BLaER1 treated with 17β-estradiol and CSF1 and Interleukin-3, amounts not matched to agents 10 nM and 100 nM (cell line): ENCODE results near the gene MYOG.

Source experiments
- H3K27ac ChIP-seq, 11 experiments: shearing (Covaris generic); formaldehyde crosslinking; 2 replicates each; pipeline ENCODE4 v1.8.1; 2022
- H3K27me3 ChIP-seq, 11 experiments: shearing (Covaris generic); formaldehyde crosslinking; 2 replicates each; pipeline ENCODE4 v1.8.1; 2022
- H3K36me3 ChIP-seq, 11 experiments: shearing (Covaris generic); formaldehyde crosslinking; 2 replicates each; pipeline ENCODE4 v1.8.1; 2022
- H3K4me1 ChIP-seq, 10 experiments: shearing (Covaris generic); formaldehyde crosslinking; 2 replicates each; pipeline ENCODE4 v1.8.1; 2022
- H3K4me2 ChIP-seq, 11 experiments: shearing (Covaris generic); formaldehyde crosslinking; 2 replicates each; pipeline ENCODE4 v1.8.1; 2022
- H3K4me3 ChIP-seq, 10 experiments: shearing (Covaris generic); formaldehyde crosslinking; 2 replicates each; pipeline ENCODE4 v1.8.1; 2022
- H3K9ac ChIP-seq, 11 experiments: shearing (Covaris generic); formaldehyde crosslinking; 2 replicates each; pipeline ENCODE4 v1.8.1; 2022
- H3K9me3 ChIP-seq, 11 experiments: shearing (Covaris generic); formaldehyde crosslinking; replicated peaks in 1 of 11; 2 replicates each; pipeline ENCODE4 v1.8.1; 2022
- H4K20me1 ChIP-seq, 11 experiments: shearing (Covaris generic); formaldehyde crosslinking; 2 replicates each; pipeline ENCODE4 v1.8.1; 2022
- Cebpa-rat ChIP-seq, 11 experiments: shearing (Covaris generic); IDR thresholded peaks; 2 replicates each; pipeline ENCODE4 v1.8.1; 2022

Gene MYOG

GRCh38 chr1:203103829-203104495, 18.1 kb upstream of the MYOG start:
- no peak overlapping the region for H3K9ac ChIP-seq
- H3K27me3 ChIP-seq = no peaks in the 10 kb centered on the region
- H4K20me1 ChIP-seq = no peaks in the 10 kb centered on the region
- H3K27ac ChIP-seq = peak overlapping the region in 2 of 11 experiments; percentile 33 to 39; a peak in 1 of 22 replicates
- H3K4me3 ChIP-seq = no peak overlapping the region
- TF ChIP-seq Cebpa-rat (IDR thresholded peaks at IDR 0.05) = no peak
- peak overlapping the region in 10 of 11 experiments; percentile 58 to 83 (median 73); a peak in 20 of 22 replicates for H3K4me2 ChIP-seq
- H3K9me3 ChIP-seq = peaks cover 0 to 21% (median 13%) of the 10 kb centered on the region in 11 experiments; a peak in 13 of 22 replicates
- no peaks in the 10 kb centered on the region for H3K36me3 ChIP-seq
- peaks cover 21 to 34% (median 26%) of the 10 kb centered on the region in 10 experiments for H3K4me1 ChIP-seq

- Histone ChIP-seq H3K4me1 (peaks cover 21 to 34% (median 26%) of the 10 kb centered on the region in 10 experiments), H3K4me2 (peak overlapping the region; percentile 52 to 83 (median 71)), H3K9ac (no peak overlapping the region), H3K9me3 (peaks cover 0 to 21% (median 13%) of the 10 kb centered on the region in 11 experiments; a peak in 13 of 22 replicates), H3K36me3 (no peaks in the 10 kb centered on the region), H4K20me1 (no peaks in the 10 kb centered on the region), H3K27ac (peak overlapping the region in 4 of 11 experiments; percentile 0 to 39 (median 30); a peak in 2 of 22 replicates), H3K27me3 (no peaks in the 10 kb centered on the region), H3K4me3 (no peak overlapping the region)
- no peak for TF ChIP-seq Cebpa-rat (IDR thresholded peaks at IDR 0.05)
Observed at GRCh38 chr1:203103216-203103615, 17.4 kb upstream of the MYOG start.

DNA sequence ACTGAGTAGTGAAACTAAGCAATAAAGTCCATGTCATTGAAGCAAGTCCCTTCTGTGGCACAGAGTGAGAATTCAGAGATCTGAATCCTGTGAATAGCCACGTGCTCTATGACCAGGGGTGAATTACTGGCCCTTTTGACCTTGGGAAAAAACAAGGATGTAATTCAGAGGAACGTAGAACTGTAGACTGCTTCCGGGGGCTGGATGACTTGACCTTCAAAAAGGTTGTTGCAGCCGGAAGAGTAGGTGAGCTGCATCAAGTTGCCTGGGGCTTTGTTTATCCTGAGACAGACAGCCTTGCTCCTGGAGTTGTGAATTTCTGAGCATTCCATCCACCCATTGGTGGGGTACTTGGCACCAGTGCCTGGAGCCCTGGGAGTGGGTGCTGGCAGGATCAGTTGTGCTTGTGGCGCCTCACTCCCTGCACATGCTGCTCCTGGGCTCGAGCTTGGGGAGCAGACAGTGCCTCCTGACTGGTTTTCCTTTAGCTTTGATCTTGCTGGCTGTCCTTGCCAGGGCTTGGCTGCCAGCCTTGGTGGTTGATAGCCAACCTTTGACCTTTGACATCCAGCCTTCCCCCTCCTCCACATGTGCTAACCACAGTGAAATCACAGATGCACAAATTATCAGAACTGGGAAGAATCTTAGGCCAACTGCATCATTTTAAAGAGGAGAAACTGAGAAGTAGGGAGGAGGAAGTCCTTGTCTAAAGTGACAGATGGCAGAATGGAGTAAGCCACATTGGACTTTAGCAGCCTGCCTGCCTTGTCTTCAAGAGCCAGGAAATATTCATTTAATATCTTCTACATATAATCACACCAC, 16.2 kb upstream of the MYOG start:
- H3K9me3 ChIP-seq = peaks cover 0 to 23% (median 13%) of the 10 kb centered on the region in 11 experiments; a peak in 13 of 22 replicates
- peaks cover 21 to 34% (median 26%) of the 10 kb centered on the region in 10 experiments for H3K4me1 ChIP-seq
- TF ChIP-seq Cebpa-rat (IDR thresholded peaks at IDR 0.05) = no peak
- peak overlapping the region in 1 of 11 experiments; percentile 28; a peak in 2 of 22 replicates for H3K27ac ChIP-seq
- no peaks in the 10 kb centered on the region for H3K27me3 ChIP-seq
- no peak overlapping the region for H3K9ac ChIP-seq
- H3K36me3 ChIP-seq = no peaks in the 10 kb centered on the region
- H3K4me2 ChIP-seq = peak overlapping the region; percentile 52 to 83 (median 71); a peak in 21 of 22 replicates
- no peak overlapping the region for H3K4me3 ChIP-seq
- no peaks in the 10 kb centered on the region for H4K20me1 ChIP-seq

DNA sequence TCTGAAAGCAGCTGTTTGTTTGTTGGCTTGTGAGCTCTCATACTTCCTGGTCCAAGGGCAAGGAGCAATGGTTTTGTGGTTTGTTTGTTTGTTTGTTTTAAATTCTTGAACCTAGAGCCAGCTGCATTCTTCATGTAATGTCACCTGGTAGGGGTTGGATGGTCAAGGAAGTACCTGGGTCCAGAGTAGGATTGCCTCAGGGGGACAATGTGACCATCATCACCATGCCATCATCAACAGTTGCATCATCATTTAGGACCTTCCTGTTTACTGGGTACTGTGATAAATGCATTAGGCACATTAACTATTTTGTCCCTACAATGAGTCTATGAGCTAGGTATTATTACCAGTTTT, 14.7 kb upstream of the MYOG start:
- Histone ChIP-seq H3K9me3 (peaks cover under 1 to 29% (median 17%) of the 10 kb centered on the region in 11 experiments; a peak in 19 of 22 replicates), H3K4me3 (no peak overlapping the region), H3K27ac (no peak overlapping the region), H3K4me2 (peak overlapping the region in 3 of 11 experiments; percentile 4 to 19 (median 10); a peak in 2 of 22 replicates), H3K36me3 (no peaks in the 10 kb centered on the region), H4K20me1 (no peaks in the 10 kb centered on the region), H3K27me3 (no peaks in the 10 kb centered on the region), H3K4me1 (peaks cover 21 to 34% (median 26%) of the 10 kb centered on the region in 10 experiments), H3K9ac (no peak overlapping the region)
- TF ChIP-seq Cebpa-rat (IDR thresholded peaks at IDR 0.05) = no peak

GRCh38 chr1:203099805-203100515, 14.1 kb upstream of the MYOG start:
- no peaks in the 10 kb centered on the region for H4K20me1 ChIP-seq
- H3K9ac ChIP-seq = no peak overlapping the region
- H3K27ac ChIP-seq = no peak overlapping the region
- no peak overlapping the region for H3K4me3 ChIP-seq
- H3K9me3 ChIP-seq = peaks cover 5 to 29% (median 17%) of the 10 kb centered on the region in 11 experiments
- H3K27me3 ChIP-seq = no peaks in the 10 kb centered on the region
- peaks cover 0 to 2% (median 0%) of the 10 kb centered on the region in 11 experiments; a peak in 1 of 22 replicates for H3K36me3 ChIP-seq
- no peak for TF ChIP-seq Cebpa-rat (IDR thresholded peaks at IDR 0.05)
- H3K4me2 ChIP-seq = peak overlapping the region in 3 of 11 experiments; percentile 4 to 19 (median 10); a peak in 2 of 22 replicates
- H3K4me1 ChIP-seq = peaks cover 21 to 34% (median 26%) of the 10 kb centered on the region in 10 experiments

- H3K4me1 ChIP-seq = peaks cover 21 to 34% (median 25%) of the 10 kb centered on the region in 10 experiments
- no peak overlapping the region for H3K9ac ChIP-seq
- H3K4me2 ChIP-seq = no peak overlapping the region
- no peak for TF ChIP-seq Cebpa-rat (IDR thresholded peaks at IDR 0.05)
- no peaks in the 10 kb centered on the region for H4K20me1 ChIP-seq
- H3K9me3 ChIP-seq = peaks cover 15 to 31% (median 20%) of the 10 kb centered on the region in 11 experiments
- H3K4me3 ChIP-seq = no peak overlapping the region
- H3K27me3 ChIP-seq = no peaks in the 10 kb centered on the region
- no peak overlapping the region for H3K27ac ChIP-seq
- peaks cover 0 to 9% (median 0%) of the 10 kb centered on the region in 11 experiments; a peak in 1 of 22 replicates for H3K36me3 ChIP-seq
Observed at GRCh38 chr1:203098914-203099520, 13.2 kb upstream of the MYOG start.

DNA sequence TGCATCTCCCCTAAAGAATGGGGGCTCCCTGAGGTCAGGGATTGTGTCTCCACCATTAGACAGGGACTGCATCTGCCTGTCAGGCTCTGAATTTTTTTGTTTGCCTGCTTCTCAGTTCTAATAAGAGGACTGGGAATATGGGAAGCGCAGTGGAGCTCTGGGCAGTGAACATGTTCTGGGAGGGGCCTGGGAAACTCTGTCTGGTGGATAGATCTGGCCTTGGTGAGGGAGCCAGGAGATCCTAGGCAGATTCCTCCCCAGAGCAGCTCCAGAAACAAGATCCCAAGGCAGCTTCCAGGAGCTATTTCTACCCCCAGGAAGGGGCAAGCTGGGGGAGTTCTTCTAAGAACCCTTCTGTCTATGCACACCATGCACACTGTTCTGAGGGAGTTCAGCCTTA, 12.6 kb upstream of the MYOG start:
- peaks cover 18 to 34% (median 24%) of the 10 kb centered on the region in 11 experiments for H3K9me3 ChIP-seq
- H3K4me2 ChIP-seq = no peak overlapping the region
- no peaks in the 10 kb centered on the region for H3K27me3 ChIP-seq
- H3K9ac ChIP-seq = no peak overlapping the region
- H3K4me1 ChIP-seq = peaks cover 16 to 29% (median 20%) of the 10 kb centered on the region in 10 experiments
- no peaks in the 10 kb centered on the region for H4K20me1 ChIP-seq
- no peak for TF ChIP-seq Cebpa-rat (IDR thresholded peaks at IDR 0.05)
- no peak overlapping the region for H3K4me3 ChIP-seq
- H3K36me3 ChIP-seq = peaks cover 0 to 9% (median 0%) of the 10 kb centered on the region in 11 experiments; a peak in 1 of 22 replicates
- H3K27ac ChIP-seq = no peak overlapping the region

- Histone ChIP-seq H3K27ac (no peak overlapping the region), H3K27me3 (no peaks in the 10 kb centered on the region), H3K4me3 (no peak overlapping the region), H3K9me3 (peaks cover 18 to 34% (median 24%) of the 10 kb centered on the region in 11 experiments), H3K4me2 (no peak overlapping the region), H3K4me1 (peaks cover 2 to 14% (median 5%) of the 10 kb centered on the region in 10 experiments; a peak in 19 of 20 replicates), H3K36me3 (peaks cover 0 to 9% (median 0%) of the 10 kb centered on the region in 11 experiments; a peak in 1 of 22 replicates), H4K20me1 (no peaks in the 10 kb centered on the region), H3K9ac (no peak overlapping the region)
- no peak for TF ChIP-seq Cebpa-rat (IDR thresholded peaks at IDR 0.05)
Observed at GRCh38 chr1:203097001-203097400, 11.2 kb upstream of the MYOG start.
